ENCODE data around the gene MTOR.

The MTOR gene

GRCh38 chr1:11286735-11287410 lies 24.5 kb upstream of the MTOR start:
- TF ChIP-seq CTCF (conservative IDR thresholded peaks at IDR 0.05) (no peak), ZFX (IDR thresholded peaks at IDR 0.05) (no peak)
- no peak overlapping the region for H3K27ac ChIP-seq

GRCh38 chr1:11285883-11286734 lies 23.8 kb upstream of the MTOR start:
- TF ChIP-seq ZFX (IDR thresholded peaks at IDR 0.05) (no peak), CTCF (conservative IDR thresholded peaks at IDR 0.05) (no peak; the same call in 1 of the 2 replicates)
- no peak overlapping the region for H3K27ac ChIP-seq

GRCh38 chr1:11284784-11285183 lies 22.4 kb upstream of the MTOR start:
- no peak for TF ChIP-seq CTCF (conservative IDR thresholded peaks at IDR 0.05)
- no peak for TF ChIP-seq ZFX (IDR thresholded peaks at IDR 0.05)
- H3K27ac ChIP-seq, result no peak overlapping the region

GRCh38 chr1:11283151-11283550 lies 20.8 kb upstream of the MTOR start:
- TF ChIP-seq CTCF (conservative IDR thresholded peaks at IDR 0.05) (no peak), ZFX (IDR thresholded peaks at IDR 0.05) (no peak)
- peak overlapping the region; percentile 69 for H3K27ac ChIP-seq

GRCh38 chr1:11281518-11282331 lies 19.4 kb upstream of the MTOR start:
- no peak for TF ChIP-seq CTCF (conservative IDR thresholded peaks at IDR 0.05)
- no peak for TF ChIP-seq ZFX (IDR thresholded peaks at IDR 0.05)
- H3K27ac ChIP-seq, result peak overlapping the region; percentile 69; the same call in 1 of the 2 replicates

- peak overlapping the region; percentile 48 for H3K27ac ChIP-seq
- TF ChIP-seq CTCF (conservative IDR thresholded peaks at IDR 0.05) (no peak), ZFX (IDR thresholded peaks at IDR 0.05) (no peak)
Observed at GRCh38 chr1:11280719-11281376, 18.5 kb upstream of the MTOR start.
